ENCODE data around the gene PFN1. TPM values are rescaled to one million over a fixed set of nuclear protein-coding genes. Genes with fewer than 3 reads are reported as not detected.

The PFN1 gene
- total and polyA plus RNA-seq, 9 of the 15 experiments (the other 6 are each of a cell fraction or from before 2014, with no cell fraction given), result 60.5 to 1,479 (median 456) TPM

DNA sequence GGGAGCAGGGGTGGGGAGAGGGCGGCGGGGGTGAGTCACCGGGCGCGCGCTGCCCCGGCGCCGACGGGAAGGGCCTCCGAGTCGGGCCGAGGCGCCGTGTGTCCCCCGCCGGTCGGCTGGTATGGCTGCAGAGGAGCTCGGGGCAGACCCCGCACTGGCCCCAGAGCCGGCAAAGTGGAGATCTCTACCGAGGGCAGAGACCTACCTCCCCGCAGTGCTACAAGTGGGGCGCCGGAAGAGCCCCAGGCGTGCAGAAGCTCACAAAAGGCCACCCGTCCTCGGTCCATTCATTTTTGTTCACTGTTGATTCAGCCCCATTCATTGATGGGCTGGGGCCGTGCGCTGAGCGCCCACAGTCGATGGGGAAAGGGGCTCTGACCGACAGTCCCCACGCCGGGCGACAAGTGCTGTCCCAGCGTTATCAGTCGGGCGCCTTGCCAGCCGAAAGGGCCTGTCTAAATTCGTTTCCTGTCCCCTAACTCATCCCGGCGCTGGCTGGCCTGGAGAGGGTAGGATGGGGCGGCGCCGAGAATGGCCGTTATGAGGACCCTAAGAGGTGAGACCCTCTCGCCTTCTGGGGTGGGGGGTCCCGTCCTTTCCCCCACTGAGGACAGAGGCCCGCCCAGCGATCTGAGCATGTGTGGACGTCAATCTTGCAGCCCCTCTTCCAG, 1.9 kb upstream of the PFN1 start:
- Histone ChIP-seq H3K27ac (ENCODE audit: extremely low read depth, low read depth, low read length) (peak overlapping the region; percentile 98), H3K4me2 (ENCODE audit: insufficient read depth, low read length) (peak overlapping the region; percentile 84), H3K27me3 (ENCODE audit: control insufficient read depth in 2 of 2, insufficient read depth in 2 of 2, low read length in 2 of 2) (no peaks in the 10 kb centered on the region), H4K20me1 (replicated peaks; ENCODE audit: control insufficient read depth, insufficient read depth, low read length) (peaks cover 19% of the 10 kb centered on the region), H3K9me3 (replicated peaks; ENCODE audit: control insufficient read depth, insufficient read depth, low read depth, low read length) (no peaks in the 10 kb centered on the region), H2AFZ (ENCODE audit: low read depth, low read length) (peak overlapping the region; percentile 51), H3K9me1 (ENCODE audit: control insufficient read depth, insufficient read depth, low read length) (no peaks in the 10 kb centered on the region), H3K36me3 (ENCODE audit: control insufficient read depth, insufficient read depth, low read length) (peaks cover 26% of the 10 kb centered on the region), H3K9ac (ENCODE audit: insufficient read depth in 1 of 2, low read depth in 2 of 2, low read length in 2 of 2) (peak overlapping the region; percentile 89 to 96), H3K4me3 (peak overlapping the region; percentile 97), H3K4me1 (replicated peaks in 1 of 2; ENCODE audit: control insufficient read depth in 2 of 2, insufficient read depth in 2 of 2, low read length in 2 of 2) (peaks cover 25 to 52% of the 10 kb centered on the region in 2 experiments), H3K79me2 (ENCODE audit: control insufficient read depth, insufficient read depth, low read length) (peaks cover 51% of the 10 kb centered on the region)
- ATAC-seq (peak; percentile 48), DNase-seq (ENCODE audit: extremely low read depth in 1 of 4, low spot score in 3 of 4) (peak; percentile 27 to 82 (median 68)), FAIRE-seq (peak; percentile 83)
- intact Hi-C loops (cut with micrococcal nuclease) (no loop called here), in situ Hi-C loops (cut with MboI) (no loop called here)
- ChIA-PET CTCF (ENCODE audit: low intra/inter-chr PET ratio) (no interaction called here), POLR2A (interaction anchor here (0.6 to 4.7 kb wide), 6 partner anchors 10 to 45 kb away, joined by 3 to 38 read pairs (median 3); partner anchors contain the start of genes CAMTA2, RNF167, SLC25A11 and SPAG7)
- WGBS (ENCODE audit: insufficient coverage, low coverage, missing lambda C conversion rate), result 0% methylated on average over 15 of the region's 52 CpGs
- TSS peak; percentile 88 for BruUV-seq (replicated peaks)
- TF ChIP-seq POLR2B (IDR thresholded peaks at IDR 0.05; ENCODE audit: low read depth, partially characterized antibody) (peak; percentile 36), TAF1 (IDR thresholded peaks at IDR 0.05; ENCODE audit: control insufficient read depth, extremely low read depth, insufficient read depth, low read length, severe bottlenecking) (peak; percentile 26), THRAP3 (IDR thresholded peaks at IDR 0.05; ENCODE audit: borderline replicate concordance) (no peak), SREBF2 (CRISPR knock-in tag; IDR thresholded peaks at IDR 0.05) (no peak), HIVEP1 (CRISPR knock-in tag; IDR thresholded peaks at IDR 0.05) (no peak), ETV1 (tag; conservative IDR thresholded peaks at IDR 0.05; ENCODE audit: low read depth) (peak; percentile 41; the same call in 1 of the 2 replicates), ZFX (CRISPR knock-in tag; IDR thresholded peaks at IDR 0.05) (peak; percentile 80), CTBP1 (IDR thresholded peaks at IDR 0.05; ENCODE audit: borderline replicate concordance) (0 out of 2 replicates have a peak, but pooled peaks have one; percentile 15), RBM22 (IDR thresholded peaks at IDR 0.05; ENCODE audit: low read depth, low read length, poor library complexity, severe bottlenecking) (no peak), LCOR (CRISPR knock-in tag; IDR thresholded peaks at IDR 0.05) (peak; percentile 33; the same call in 1 of the 2 replicates), JUND (IDR thresholded peaks at IDR 0.05; ENCODE audit: borderline replicate concordance, low read depth, low read length) (no peak), JUND (tag; IDR thresholded peaks at IDR 0.05; ENCODE audit: borderline replicate concordance, low read depth, low read length) (peak; percentile 20; the same call in 1 of the 3 replicates), PHF8 (IDR thresholded peaks at IDR 0.05; ENCODE audit: borderline replicate concordance, low read length) (peak; percentile 56; the same call in 1 of the 2 replicates), POLR2A (conservative IDR thresholded peaks at IDR 0.05) (peak; percentile 74), SRSF7 (optimal IDR thresholded peaks at IDR 0.05; ENCODE audit: low read depth, low read length) (no peak)
- TF ChIP-seq, protein P1, sequence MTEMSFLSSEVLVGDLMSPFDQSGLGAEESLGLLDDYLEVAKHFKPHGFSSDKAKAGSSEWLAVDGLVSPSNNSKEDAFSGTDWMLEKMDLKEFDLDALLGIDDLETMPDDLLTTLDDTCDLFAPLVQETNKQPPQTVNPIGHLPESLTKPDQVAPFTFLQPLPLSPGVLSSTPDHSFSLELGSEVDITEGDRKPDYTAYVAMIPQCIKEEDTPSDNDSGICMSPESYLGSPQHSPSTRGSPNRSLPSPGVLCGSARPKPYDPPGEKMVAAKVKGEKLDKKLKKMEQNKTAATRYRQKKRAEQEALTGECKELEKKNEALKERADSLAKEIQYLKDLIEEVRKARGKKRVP (CRISPR knock-in tag; IDR thresholded peaks at IDR 0.05), result no peak
- TF ChIP-seq, protein P2, sequence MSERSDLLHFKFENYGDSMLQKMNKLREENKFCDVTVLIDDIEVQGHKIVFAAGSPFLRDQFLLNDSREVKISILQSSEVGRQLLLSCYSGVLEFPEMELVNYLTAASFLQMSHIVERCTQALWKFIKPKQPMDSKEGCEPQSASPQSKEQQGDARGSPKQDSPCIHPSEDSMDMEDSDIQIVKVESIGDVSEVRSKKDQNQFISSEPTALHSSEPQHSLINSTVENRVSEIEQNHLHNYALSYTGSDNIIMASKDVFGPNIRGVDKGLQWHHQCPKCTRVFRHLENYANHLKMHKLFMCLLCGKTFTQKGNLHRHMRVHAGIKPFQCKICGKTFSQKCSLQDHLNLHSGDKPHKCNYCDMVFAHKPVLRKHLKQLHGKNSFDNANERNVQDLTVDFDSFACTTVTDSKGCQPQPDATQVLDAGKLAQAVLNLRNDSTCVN (CRISPR knock-in tag; IDR thresholded peaks at IDR 0.05), result no peak
- TF ChIP-seq, protein P3, sequence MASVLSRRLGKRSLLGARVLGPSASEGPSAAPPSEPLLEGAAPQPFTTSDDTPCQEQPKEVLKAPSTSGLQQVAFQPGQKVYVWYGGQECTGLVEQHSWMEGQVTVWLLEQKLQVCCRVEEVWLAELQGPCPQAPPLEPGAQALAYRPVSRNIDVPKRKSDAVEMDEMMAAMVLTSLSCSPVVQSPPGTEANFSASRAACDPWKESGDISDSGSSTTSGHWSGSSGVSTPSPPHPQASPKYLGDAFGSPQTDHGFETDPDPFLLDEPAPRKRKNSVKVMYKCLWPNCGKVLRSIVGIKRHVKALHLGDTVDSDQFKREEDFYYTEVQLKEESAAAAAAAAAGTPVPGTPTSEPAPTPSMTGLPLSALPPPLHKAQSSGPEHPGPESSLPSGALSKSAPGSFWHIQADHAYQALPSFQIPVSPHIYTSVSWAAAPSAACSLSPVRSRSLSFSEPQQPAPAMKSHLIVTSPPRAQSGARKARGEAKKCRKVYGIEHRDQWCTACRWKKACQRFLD (CRISPR knock-in tag; IDR thresholded peaks at IDR 0.05), result peak; percentile 66; the same call in 1 of the 2 replicates
